Anterior cingulate cortex (tissue), 58 donors: ENCODE data around the gene DCC.
"Not testable (repeated sequence)": the region's sequence is repeated elsewhere in the genome, so short reads cannot be mapped to it uniquely, and the experiment has no call there.

Experiments
- DNase-seq, 58 donors: peaks; one replicate each; lab custom pipeline; 2025; lab: John Stamatoyannopoulos, UW

DCC gene

GRCh38 chr18:53443831-53444230 lies 1103.8 kb downstream of the DCC start:
- DNase-seq, result no peak

- DNase-seq, result no peak
Measured at GRCh38 chr18:53451902-53452301, 1111.9 kb downstream of the DCC start.

DNA sequence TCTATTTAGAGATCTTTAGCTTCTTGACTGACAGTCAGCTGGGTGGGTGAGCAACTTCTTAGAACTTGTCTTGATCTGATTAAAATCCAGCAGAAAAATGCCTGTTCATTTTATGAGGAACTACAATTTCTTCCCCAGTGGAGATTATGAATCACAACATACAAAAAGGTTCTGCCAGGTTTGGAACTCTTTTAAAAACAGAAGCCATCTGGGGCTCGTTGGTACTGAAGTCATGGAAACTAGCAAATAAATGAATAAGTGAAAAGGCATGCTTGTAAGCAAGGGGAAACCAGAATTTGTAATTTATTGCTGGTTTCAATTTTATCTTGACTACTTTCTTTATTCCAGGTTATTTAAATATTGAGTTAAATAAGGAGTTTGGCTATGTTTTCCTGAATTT lies 1117.1 kb downstream of the DCC start:
- peak in 2 of 58 donors; percentile 13 to 33 for DNase-seq

GRCh38 chr18:53458268-53458667 lies 1118.3 kb downstream of the DCC start:
- DNase-seq, result no peak

GRCh38 chr18:53458944-53459580 lies 1119.1 kb downstream of the DCC start:
- peak in 47 of 58 donors; percentile 1 to 80 (median 29) for DNase-seq

DNA sequence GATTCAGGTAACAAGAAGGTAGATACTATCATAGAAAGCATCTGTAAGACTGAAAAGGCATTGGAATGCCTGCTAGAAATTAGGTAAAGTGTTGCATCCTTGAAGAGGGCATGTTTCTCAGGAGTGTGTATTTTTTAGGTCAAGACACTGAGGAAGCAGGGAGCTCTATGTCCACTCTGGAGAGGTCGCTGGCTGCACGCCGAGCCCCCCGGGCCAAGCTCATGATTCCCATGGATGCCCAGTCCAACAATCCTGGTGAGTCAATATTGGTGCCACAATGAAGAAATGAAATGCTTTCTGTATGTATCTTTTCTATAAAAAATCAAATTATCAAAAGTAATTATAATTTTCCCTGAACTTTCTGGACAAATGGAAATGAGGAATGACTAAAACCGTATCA lies 1127.8 kb downstream of the DCC start:
- DNase-seq, result no peak

DNA sequence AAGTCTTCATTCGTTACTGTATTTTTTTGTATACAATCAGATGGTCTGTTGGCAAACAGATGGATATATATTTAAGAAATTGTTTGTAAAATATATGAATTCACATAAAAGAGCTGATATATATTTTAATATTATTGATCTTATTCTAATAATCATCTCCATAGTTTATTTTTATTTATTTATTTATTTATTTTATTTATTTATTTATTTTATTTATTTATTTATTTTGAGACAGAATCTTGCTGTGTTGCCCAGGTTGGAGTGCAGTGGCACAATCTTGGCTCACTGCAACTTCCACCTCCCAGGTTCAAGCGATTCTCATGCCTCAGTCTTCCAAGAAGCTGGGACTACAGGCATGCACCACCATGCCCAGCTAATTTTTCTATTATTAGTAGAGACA lies 1128.2 kb downstream of the DCC start:
- DNase-seq, result not testable (repeated sequence)

GRCh38 chr18:53472546-53472945 lies 1132.5 kb downstream of the DCC start:
- DNase-seq, result no peak

GRCh38 chr18:53478155-53478554 lies 1138.2 kb downstream of the DCC start:
- no peak for DNase-seq

- DNase-seq, result no peak
Measured at GRCh38 chr18:53486296-53486695, 1146.3 kb downstream of the DCC start.

DNA sequence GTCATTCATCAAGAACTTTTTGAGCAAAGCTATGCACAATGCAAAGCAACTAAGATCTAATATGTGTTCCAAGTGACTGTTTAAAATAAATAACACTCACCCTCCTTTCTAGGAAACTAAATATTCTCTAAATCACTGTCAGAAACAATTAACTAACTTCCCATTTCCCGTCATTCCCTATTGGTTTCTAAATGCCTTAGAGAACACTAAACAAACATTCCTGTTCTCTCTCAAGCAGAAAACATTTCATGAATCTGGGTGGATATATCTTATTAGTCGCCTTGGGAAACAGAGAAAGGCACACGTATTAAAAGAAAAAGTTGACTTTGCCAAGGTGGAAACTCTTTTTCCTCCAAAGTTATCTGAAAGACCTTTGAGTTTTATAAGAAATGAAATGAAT lies 1149.3 kb downstream of the DCC start:
- no peak for DNase-seq

DNA sequence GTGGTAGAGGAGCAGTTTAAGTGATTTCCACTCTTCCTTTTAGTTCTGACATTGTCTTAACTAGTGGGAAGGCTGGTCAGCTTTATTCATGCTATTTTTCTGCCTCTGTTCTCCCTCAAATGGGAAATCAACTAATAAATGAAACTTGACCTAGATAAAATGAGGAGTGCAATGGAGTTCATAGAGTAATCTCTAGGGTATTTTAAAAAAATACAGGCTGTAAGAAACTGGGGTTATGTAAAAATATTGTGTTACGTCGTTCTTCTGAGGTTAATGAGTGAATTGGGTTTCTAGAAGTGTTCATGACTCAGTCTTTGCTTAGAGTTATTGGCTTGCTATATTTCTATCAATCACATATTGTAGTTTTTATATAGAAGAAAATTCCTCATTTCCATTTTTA lies 1150.0 kb downstream of the DCC start:
- DNase-seq, result no peak

DNA sequence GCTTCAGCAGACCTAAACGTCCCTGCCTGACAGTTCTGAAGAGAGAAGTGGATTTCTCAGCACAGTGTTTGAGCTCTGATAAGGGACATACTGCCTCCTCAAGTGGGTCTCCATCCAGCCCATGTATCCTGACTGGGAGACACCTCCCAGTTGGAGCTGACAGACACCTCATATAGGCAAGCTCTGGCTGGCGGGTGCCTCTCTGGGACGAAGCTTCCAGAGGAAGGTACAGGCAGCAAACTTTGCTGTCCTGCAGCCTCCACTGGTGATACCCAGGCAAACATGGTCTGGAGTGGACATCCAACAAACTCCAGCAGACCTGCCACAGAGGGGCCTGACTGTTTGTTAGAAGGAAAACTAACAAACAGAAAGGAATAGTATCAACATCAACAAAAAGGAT lies 1156.0 kb downstream of the DCC start:
- DNase-seq, result no peak

DNA sequence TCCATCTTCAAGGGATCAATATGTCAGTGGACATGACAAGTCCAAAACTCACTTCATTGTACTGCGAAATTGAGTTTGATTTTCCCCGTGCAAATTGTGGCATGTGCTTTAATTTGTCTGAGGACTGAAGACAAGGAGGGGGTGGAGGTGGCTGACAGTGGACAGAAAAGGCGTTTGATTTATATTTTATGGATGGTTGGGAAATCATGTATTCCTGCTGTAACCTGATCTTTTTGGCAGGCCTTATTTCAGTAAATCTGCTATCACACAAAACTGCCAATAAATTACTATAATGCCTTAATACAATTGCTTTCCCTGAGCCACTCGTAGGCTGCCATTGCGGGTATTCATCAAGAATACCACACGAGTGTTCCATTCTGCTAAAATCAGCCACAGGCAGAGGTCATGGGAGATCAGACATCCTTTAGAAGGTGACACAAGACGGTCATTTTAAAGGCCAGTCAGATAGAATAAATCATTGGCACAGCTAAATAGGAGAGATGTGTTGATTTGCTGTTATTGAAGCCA lies 1164.0 kb downstream of the DCC start:
- no peak for DNase-seq

DNA sequence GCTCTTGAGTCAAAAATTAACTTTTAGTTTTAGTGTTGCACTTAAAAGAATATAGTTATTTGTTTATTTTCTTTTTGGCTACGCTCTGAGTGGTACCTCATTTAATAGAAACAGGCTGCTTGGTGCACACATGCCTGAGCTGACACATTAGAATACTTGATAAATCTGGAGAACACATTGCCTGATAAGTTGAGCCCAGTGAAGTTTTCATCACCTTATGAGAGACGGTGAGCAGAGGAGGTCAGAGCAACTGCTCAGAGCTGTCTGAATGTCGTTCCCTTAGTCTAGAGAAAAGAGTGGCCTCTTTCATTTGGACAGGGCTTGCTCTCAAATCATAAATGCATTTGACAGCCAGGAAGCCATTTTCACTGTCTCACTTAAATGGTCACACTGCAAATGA lies 1168.5 kb downstream of the DCC start:
- DNase-seq, result no peak

GRCh38 chr18:53509886-53510285 lies 1169.9 kb downstream of the DCC start:
- no peak for DNase-seq

DNA sequence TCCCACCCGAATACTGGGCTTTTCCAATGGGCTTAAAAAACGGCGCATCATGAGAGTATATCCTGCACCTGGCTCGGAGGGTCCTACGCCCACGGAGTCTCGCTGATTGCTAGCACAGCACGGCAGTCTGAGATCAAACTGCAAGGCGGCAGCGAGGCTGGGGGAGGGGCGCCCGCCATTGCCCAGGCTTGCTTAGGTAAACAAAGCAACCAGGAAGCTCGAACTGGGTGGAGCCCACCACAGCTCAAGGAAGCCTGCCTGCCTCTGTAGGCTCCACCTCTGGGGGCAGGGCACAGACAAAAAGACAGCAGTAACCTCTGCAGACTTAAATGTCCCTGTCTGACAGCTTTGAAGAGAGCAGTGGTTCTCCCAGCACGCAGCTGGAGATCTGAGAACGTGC lies 1171.7 kb downstream of the DCC start:
- not testable (repeated sequence) for DNase-seq

DNA sequence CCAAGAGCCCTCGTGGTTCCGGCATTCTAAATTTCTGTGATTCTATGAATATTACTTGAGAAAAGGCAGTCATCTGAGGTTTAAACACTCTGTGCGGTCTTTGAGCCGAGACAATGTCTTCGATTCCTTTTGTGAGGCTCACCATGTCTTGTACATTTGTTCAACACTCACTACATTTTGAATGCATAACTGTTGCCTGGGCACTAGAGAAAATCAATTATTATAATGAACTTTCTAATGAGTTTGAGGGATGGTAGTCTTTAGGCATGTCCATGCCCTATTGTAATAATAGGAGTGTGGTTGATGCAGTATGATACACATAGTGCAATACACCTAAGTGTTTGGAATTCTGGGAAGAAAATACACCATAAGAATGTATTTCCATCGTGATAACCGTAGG lies 1181.1 kb downstream of the DCC start:
- no peak for DNase-seq

DNA sequence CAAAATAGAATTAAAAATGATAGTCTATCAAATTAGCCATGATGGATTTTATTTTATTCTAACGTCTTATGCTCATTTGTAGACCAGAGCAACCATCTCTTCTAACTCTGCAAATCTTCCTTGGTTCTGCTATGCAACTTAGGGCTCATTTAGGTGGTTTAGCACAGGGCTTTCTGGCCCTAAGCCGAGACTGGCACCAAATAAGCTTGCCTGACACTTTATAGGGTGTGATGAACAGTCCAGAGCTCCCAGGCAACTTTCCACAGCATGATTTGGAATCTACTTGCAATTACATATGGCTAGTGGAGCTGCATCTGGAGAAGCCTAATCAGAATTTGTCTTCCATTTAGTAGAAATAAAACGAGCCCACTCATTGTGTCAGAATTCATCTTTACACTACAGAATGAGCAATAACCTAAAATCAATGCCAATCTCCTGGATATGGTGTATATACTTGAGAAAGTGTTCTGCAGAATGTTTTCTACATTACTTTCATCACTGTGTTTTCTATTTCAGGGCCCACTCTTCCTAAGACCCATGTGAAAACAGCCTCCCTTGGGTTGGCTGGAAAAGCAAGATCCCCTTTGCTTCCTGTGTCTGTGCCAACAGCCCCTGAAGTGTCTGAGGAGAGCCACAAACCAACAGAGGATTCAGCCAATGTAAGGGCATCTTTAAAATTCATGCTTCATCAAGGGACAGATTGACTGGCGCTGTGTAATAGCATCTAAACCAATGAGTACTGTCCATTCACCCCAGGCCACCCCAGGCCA lies 1186.3 kb downstream of the DCC start:
- DNase-seq, result peak in 7 of 58 donors; percentile 2 to 23 (median 7)

GRCh38 chr18:53527365-53527764 lies 1187.4 kb downstream of the DCC start:
- no peak for DNase-seq

DNA sequence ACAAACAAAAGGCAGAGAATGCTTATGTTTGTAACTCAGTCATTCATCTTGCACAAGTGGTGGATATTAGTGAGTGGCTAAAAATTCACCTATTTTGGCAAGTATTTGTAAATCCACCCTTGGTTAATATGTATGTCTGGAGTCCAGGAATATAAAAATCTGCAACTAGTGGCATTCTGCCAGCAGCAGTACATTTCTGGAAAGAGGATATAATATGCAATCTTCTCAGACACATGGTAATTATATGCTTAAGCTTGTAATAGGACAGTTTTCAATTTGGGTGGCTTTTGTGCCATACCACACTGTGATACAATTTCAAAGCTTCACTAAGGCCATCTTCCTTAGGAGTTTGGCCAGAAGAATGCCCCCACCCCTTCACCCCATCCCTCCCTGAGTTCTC lies 1191.2 kb downstream of the DCC start:
- DNase-seq, result no peak

DNA sequence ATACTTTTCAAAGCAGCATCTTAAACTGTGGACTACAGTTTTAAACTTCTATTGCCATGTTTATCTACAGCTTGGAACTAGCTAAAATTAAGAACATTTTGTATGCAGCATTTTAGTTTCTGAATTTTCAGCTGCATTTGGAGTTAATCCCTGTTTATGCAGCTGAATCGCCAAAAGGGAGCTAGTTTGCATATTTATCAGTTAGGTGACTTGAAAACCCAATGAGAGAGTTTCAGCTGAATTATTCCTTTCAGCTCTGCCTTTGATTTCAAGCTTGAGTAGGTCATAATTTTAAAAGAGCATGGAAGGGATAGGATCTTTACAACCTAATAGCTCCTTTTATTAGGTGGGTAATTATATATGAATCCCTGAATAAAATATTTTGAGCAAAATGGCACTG lies 1191.9 kb downstream of the DCC start:
- DNase-seq, result no peak
